GM19467 (cell line): ENCODE data around the gene NKD2.
"Not testable (repeated sequence)": the region's sequence is repeated elsewhere in the genome, so short reads cannot be mapped to it uniquely, and the experiment has no call there.

Experiments
- ATAC-seq: cut with Tn5 transposase; IDR thresholded peaks from one replicate; pipeline ENCODE4 v1.9.1; 2021; ENCODE audit warnings: mild to moderate bottlenecking, moderate library complexity; ENCODE audit not compliant: unreplicated experiment

The NKD2 gene

DNA sequence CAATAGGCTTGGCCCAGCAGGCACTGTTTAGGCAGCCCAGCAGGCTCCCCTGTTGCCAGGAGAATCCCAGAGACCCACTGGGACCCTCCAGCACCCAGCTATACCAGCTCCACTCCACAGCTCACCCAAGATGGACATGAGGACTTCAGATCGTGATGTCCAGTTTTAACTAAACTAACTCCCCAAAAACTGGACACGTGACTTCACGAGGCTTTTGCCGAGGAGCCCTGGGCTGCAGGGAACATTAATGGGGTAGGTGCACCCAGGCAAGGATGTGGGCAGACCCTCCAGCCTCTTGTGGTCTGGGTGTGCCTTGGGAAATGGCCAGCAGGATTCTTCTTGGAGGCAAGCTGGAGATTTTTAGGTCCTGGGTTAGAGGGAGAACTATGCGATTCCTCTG, 8.9 kb upstream of the NKD2 start:
- no peak for ATAC-seq

GRCh38 chr5:1000329-1000728, 8.3 kb upstream of the NKD2 start:
- ATAC-seq: no peak

DNA sequence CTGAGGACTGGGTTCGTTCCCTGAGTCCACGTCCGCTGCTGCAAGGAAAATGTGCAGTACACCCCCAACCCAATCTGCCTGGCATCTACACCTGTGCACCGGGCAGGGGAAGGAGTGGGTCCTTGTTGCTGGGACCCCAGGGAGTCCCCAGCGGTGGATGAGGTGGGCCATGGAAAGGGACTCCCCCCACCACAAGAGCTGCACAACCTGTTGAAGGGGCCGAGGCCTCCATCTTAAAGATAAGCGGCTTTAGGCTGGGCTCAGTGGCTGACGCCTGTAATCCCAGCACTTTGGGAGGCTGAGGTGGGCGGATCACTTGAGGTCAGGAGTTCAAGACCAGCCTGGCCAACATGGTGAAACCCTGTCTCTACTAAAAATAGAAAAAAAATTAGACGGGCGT, 7.8 kb upstream of the NKD2 start:
- ATAC-seq: not testable (repeated sequence)

- no peak for ATAC-seq
Measured at GRCh38 chr5:1001406-1002270, 7.0 kb upstream of the NKD2 start.

GRCh38 chr5:1002271-1002546, 6.4 kb upstream of the NKD2 start:
- ATAC-seq: no peak

DNA sequence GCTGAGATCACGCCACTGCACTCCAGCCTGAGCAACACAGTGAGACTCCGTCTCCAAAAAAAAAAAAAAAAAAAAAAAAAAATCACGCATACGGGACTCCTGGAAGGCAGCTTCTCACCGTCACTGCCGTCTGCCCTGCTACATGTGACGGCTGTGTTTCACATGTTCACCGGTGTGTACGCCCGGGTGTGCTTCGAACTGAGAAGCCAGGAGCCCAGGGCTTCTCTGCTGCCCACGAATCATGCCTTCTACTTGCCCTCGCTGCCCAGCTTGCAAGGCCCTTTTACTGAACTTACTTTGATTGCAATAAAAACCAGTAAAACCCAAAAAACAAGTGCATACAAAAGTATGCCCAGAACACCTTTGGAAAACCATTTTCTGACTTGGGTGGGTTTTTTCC, 5.8 kb upstream of the NKD2 start:
- no peak for ATAC-seq

GRCh38 chr5:1003296-1003937, 5.2 kb upstream of the NKD2 start:
- ATAC-seq: no peak

GRCh38 chr5:1004461-1005248, 3.9 kb upstream of the NKD2 start:
- ATAC-seq: no peak

DNA sequence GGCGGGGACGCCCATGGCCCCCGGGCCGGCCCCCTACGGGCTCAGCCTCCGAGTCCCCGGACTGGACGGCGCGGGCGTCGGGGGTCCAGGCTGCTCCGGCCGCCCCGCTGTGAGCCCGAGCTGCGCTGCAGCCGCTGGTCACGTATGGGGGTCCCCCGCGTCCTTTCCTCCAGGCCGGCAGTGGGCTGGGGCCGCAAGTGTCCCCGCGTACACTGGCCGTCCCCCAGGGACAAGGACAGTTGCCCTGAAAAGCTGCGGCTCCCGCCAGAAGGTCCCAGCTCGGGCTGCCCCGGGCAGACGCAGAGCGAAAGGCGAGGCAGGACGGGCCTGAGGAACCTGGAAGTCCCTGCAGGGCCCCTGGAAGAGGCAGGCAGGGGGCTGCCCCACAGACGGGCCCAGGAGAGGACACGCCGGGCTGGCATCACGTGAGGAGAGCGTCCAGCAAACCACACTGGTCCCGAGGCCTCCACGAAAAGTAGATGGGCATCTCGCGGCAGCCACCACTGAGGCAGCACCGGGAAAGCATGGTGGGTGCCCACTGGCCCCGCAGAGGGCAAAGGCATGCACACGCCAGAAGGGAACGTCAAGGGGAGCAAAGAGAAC, 3.3 kb upstream of the NKD2 start:
- no peak for ATAC-seq

GRCh38 chr5:1005904-1006655, 2.5 kb upstream of the NKD2 start:
- no peak for ATAC-seq

DNA sequence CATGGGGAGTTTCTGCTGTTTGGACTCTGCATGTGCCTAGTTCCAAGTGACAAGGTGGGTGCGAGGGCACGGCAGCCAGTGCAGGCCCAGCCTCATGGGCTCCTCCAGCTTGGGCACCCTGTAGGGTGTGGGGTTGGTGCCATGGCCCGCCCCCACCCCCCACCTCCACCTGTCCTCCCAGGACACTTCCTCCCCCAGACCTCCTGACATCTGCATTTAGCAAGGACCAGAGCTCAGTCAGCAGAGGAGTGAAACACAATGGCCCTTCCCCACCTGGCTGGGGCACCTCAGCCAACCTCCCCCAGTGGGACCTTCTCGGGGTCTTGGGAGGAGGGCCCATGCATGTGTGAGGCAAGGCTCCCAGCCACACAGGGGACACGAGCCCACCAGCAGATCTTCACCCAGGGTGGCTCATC, 1.9 kb upstream of the NKD2 start:
- ATAC-seq: no peak

GRCh38 chr5:1007221-1007680, 1.4 kb upstream of the NKD2 start:
- ATAC-seq: no peak

GRCh38 chr5:1007681-1008450, 736 bp upstream of the NKD2 start:
- no peak for ATAC-seq

GRCh38 chr5:1009359-1010180, 968 bp downstream of the NKD2 start:
- no peak for ATAC-seq

GRCh38 chr5:1010181-1010510, 1.5 kb downstream of the NKD2 start:
- no peak for ATAC-seq

DNA sequence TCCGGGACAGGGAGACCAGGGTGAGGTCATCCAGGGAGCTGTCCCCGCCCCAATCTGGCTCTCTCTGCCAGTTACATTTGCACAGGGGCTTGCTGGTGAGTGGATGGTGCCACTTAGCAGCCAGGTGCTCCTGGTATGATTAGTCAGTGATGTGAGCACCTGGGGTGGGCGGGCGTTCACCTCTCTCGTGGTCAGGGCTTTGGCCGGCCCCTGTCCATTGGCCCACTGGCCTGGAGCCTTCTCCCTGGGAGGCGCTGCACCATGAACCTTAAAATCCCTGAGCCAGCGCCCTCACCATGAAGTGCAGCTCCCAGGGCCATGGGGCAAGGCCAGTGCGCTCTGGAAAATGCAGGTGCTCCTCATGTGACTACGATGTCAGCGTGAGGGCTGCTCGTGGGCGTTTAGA, 2.0 kb downstream of the NKD2 start:
- no peak for ATAC-seq

GRCh38 chr5:1011226-1011631, 2.6 kb downstream of the NKD2 start:
- no peak for ATAC-seq

DNA sequence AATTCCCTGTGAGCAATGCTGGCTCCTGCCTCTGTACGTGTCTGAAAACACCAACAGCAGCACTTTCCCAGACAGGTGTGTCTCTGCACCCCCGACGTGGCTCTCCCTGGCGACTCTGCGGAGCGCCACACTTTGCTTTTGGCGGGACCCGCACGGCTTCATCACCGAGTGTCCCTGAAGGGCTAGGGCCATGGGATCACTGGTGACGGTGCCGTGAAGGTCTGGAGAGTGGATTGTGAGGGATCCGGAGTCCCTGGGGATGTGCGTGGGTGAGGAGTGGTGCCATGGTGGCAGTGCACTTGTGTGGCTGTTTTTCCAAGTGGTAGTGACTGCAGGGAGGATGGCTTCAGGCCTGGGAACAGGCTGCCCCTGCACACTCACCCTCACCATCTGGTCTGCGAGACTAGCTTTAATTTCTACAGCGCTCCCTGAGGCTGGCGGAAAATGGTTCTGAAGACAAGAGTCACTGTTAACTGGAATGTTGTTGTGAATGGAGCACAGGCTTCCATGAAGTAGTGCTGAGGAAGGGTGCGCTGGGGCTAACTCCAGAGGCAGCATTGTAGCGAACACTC, 3.2 kb downstream of the NKD2 start:
- no peak for ATAC-seq

DNA sequence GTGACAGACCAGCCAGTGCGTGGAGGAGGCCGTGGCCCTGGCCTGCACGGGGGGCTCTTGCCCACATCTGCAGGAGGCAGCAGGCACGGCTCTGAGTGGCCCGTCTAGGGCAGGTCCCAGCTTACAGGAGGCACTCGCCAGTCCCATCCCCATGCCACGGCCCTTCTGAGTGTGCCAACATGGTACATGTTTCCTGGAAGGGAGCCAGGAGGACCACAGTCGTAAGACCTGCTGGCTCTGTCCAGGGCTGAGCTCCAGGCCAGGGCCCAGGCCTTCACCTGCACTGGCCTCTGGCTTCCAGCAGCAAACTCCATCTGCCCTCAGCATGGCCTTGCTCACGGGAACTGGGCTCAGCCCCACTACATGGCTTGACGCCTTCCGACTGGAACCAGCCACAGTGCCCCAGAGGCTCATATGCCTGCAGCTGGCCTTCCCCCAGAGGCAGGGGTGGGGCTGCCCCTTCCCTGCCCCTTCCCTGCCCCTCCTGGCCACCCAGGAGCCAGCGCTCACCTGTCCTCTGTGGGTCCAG, 3.8 kb downstream of the NKD2 start:
- no peak for ATAC-seq
